Stimulated activated naive CD8-positive, alpha-beta T cell treated with anti-CD3 and anti-CD28 coated beads, Interleukin-15, Interleukin-2, amounts not matched to agents 100 ng/mL and 50 ng/mL, for 24 hours (primary cell): Measurements from ENCODE around the gene COLEC11.
"Not testable (repeated sequence)": the region's sequence is repeated elsewhere in the genome, so short reads cannot be mapped to it uniquely, and the experiment has no call there.

ENCODE experiments used
- H3K27ac Mint-ChIP-seq: one replicate; pipeline ENCODE4 v1.8.0; 2021; ENCODE audit warnings: mild to moderate bottlenecking, mixed read lengths
- H3K27me3 Mint-ChIP-seq: one replicate; pipeline ENCODE4 v1.8.0; 2021; ENCODE audit warnings: mixed read lengths
- H3K36me3 Mint-ChIP-seq: one replicate; pipeline ENCODE4 v1.8.0; 2021; ENCODE audit warnings: low read depth, mixed read lengths
- H3K4me1 Mint-ChIP-seq: one replicate; pipeline ENCODE4 v1.8.0; 2021; ENCODE audit warnings: low read depth, mixed read lengths
- H3K4me3 Mint-ChIP-seq: one replicate; pipeline ENCODE4 v1.8.0; 2021; ENCODE audit warnings: mild to moderate bottlenecking, mixed read lengths
- H3K9me3 Mint-ChIP-seq: one replicate; pipeline ENCODE4 v1.8.0; 2021; ENCODE audit warnings: mixed read lengths

COLEC11 gene

GRCh38 chr2:3576263-3576630 lies 18.7 kb upstream of the COLEC11 start:
- Mint-ChIP-seq H3K4me3 (peak overlapping the region; percentile 98), H3K4me1 (peaks cover 66% of the 10 kb centered on the region), H3K27ac (peak overlapping the region; percentile 98), H3K36me3 (peaks cover 57% of the 10 kb centered on the region)
- H3K27me3 Mint-ChIP-seq, H3K9me3 Mint-ChIP-seq: not testable (repeated sequence)

GRCh38 chr2:3578987-3579386 lies 15.9 kb upstream of the COLEC11 start:
- peak overlapping the region; percentile 98 for H3K4me3 Mint-ChIP-seq
- H3K9me3 Mint-ChIP-seq = no peaks in the 10 kb centered on the region
- H3K4me1 Mint-ChIP-seq = peaks cover 76% of the 10 kb centered on the region
- H3K27ac Mint-ChIP-seq = peak overlapping the region; percentile 84
- peaks cover 82% of the 10 kb centered on the region for H3K36me3 Mint-ChIP-seq
- no peaks in the 10 kb centered on the region for H3K27me3 Mint-ChIP-seq

GRCh38 chr2:3580449-3580848 lies 14.5 kb upstream of the COLEC11 start:
- H3K27me3 Mint-ChIP-seq = no peaks in the 10 kb centered on the region
- H3K36me3 Mint-ChIP-seq = peaks cover 86% of the 10 kb centered on the region
- no peaks in the 10 kb centered on the region for H3K9me3 Mint-ChIP-seq
- peak overlapping the region; percentile 84 for H3K27ac Mint-ChIP-seq
- H3K4me3 Mint-ChIP-seq = no peak overlapping the region
- H3K4me1 Mint-ChIP-seq = peaks cover 67% of the 10 kb centered on the region

- peak overlapping the region; percentile 40 for H3K27ac Mint-ChIP-seq
- H3K4me3 Mint-ChIP-seq = no peak overlapping the region
- H3K36me3 Mint-ChIP-seq = peaks cover 80% of the 10 kb centered on the region
- H3K9me3 Mint-ChIP-seq = no peaks in the 10 kb centered on the region
- no peaks in the 10 kb centered on the region for H3K27me3 Mint-ChIP-seq
- H3K4me1 Mint-ChIP-seq = peaks cover 58% of the 10 kb centered on the region
Measured at GRCh38 chr2:3581367-3582262, 13.3 kb upstream of the COLEC11 start.

GRCh38 chr2:3584076-3584475 lies 10.8 kb upstream of the COLEC11 start:
- H3K4me1 Mint-ChIP-seq = peaks cover 33% of the 10 kb centered on the region
- H3K9me3 Mint-ChIP-seq = no peaks in the 10 kb centered on the region
- H3K4me3 Mint-ChIP-seq = no peak overlapping the region
- H3K27me3 Mint-ChIP-seq = no peaks in the 10 kb centered on the region
- H3K36me3 Mint-ChIP-seq = peaks cover 66% of the 10 kb centered on the region
- no peak overlapping the region for H3K27ac Mint-ChIP-seq

GRCh38 chr2:3584608-3585260 lies 10.2 kb upstream of the COLEC11 start:
- Mint-ChIP-seq H3K4me3 (no peak overlapping the region), H3K9me3 (no peaks in the 10 kb centered on the region), H3K36me3 (peaks cover 66% of the 10 kb centered on the region), H3K4me1 (peaks cover 26% of the 10 kb centered on the region), H3K27ac (no peak overlapping the region), H3K27me3 (no peaks in the 10 kb centered on the region)

GRCh38 chr2:3585261-3586109 lies 9.4 kb upstream of the COLEC11 start:
- peaks cover 60% of the 10 kb centered on the region for H3K36me3 Mint-ChIP-seq
- no peaks in the 10 kb centered on the region for H3K27me3 Mint-ChIP-seq
- H3K9me3 Mint-ChIP-seq = no peaks in the 10 kb centered on the region
- H3K4me3 Mint-ChIP-seq = no peak overlapping the region
- H3K27ac Mint-ChIP-seq = peak overlapping the region; percentile 36
- H3K4me1 Mint-ChIP-seq = peaks cover 19% of the 10 kb centered on the region

GRCh38 chr2:3586220-3586619 lies 8.7 kb upstream of the COLEC11 start:
- Mint-ChIP-seq H3K36me3 (peaks cover 53% of the 10 kb centered on the region), H3K27me3 (no peaks in the 10 kb centered on the region), H3K4me1 (peaks cover 12% of the 10 kb centered on the region), H3K9me3 (no peaks in the 10 kb centered on the region), H3K4me3 (no peak overlapping the region), H3K27ac (no peak overlapping the region)

- H3K27me3 Mint-ChIP-seq = no peaks in the 10 kb centered on the region
- no peaks in the 10 kb centered on the region for H3K9me3 Mint-ChIP-seq
- H3K36me3 Mint-ChIP-seq = peaks cover 45% of the 10 kb centered on the region
- H3K27ac Mint-ChIP-seq = no peak overlapping the region
- H3K4me3 Mint-ChIP-seq = no peak overlapping the region
- peaks cover 5% of the 10 kb centered on the region for H3K4me1 Mint-ChIP-seq
Measured at GRCh38 chr2:3587021-3587420, 7.9 kb upstream of the COLEC11 start.

GRCh38 chr2:3587432-3587831 lies 7.5 kb upstream of the COLEC11 start:
- peaks cover 43% of the 10 kb centered on the region for H3K36me3 Mint-ChIP-seq
- H3K4me1 Mint-ChIP-seq = peaks cover 4% of the 10 kb centered on the region
- H3K4me3 Mint-ChIP-seq = no peak overlapping the region
- no peak overlapping the region for H3K27ac Mint-ChIP-seq
- H3K27me3 Mint-ChIP-seq = no peaks in the 10 kb centered on the region
- H3K9me3 Mint-ChIP-seq = no peaks in the 10 kb centered on the region

GRCh38 chr2:3588084-3588483 lies 6.8 kb upstream of the COLEC11 start:
- H3K4me3 Mint-ChIP-seq = no peak overlapping the region
- no peaks in the 10 kb centered on the region for H3K4me1 Mint-ChIP-seq
- peaks cover 43% of the 10 kb centered on the region for H3K36me3 Mint-ChIP-seq
- no peaks in the 10 kb centered on the region for H3K27me3 Mint-ChIP-seq
- H3K9me3 Mint-ChIP-seq = no peaks in the 10 kb centered on the region
- H3K27ac Mint-ChIP-seq = no peak overlapping the region

- H3K27ac Mint-ChIP-seq = no peak overlapping the region
- H3K36me3 Mint-ChIP-seq = peaks cover 42% of the 10 kb centered on the region
- no peaks in the 10 kb centered on the region for H3K9me3 Mint-ChIP-seq
- no peak overlapping the region for H3K4me3 Mint-ChIP-seq
- no peaks in the 10 kb centered on the region for H3K27me3 Mint-ChIP-seq
- H3K4me1 Mint-ChIP-seq = no peaks in the 10 kb centered on the region
Measured at GRCh38 chr2:3589086-3589485, 5.8 kb upstream of the COLEC11 start.

GRCh38 chr2:3595404-3595803 lies 492 bp downstream of the COLEC11 start:
- Mint-ChIP-seq H3K4me3 (no peak overlapping the region), H3K27ac (no peak overlapping the region), H3K9me3 (no peaks in the 10 kb centered on the region), H3K27me3 (no peaks in the 10 kb centered on the region), H3K36me3 (peaks cover 19% of the 10 kb centered on the region), H3K4me1 (peaks cover 26% of the 10 kb centered on the region)

- Mint-ChIP-seq H3K4me3 (no peak overlapping the region), H3K27ac (no peak overlapping the region), H3K27me3 (no peaks in the 10 kb centered on the region), H3K4me1 (peaks cover 26% of the 10 kb centered on the region), H3K9me3 (no peaks in the 10 kb centered on the region), H3K36me3 (peaks cover 19% of the 10 kb centered on the region)
Measured at GRCh38 chr2:3595985-3596384, 1.1 kb downstream of the COLEC11 start.

GRCh38 chr2:3596901-3597417 lies 2.0 kb downstream of the COLEC11 start:
- no peaks in the 10 kb centered on the region for H3K27me3 Mint-ChIP-seq
- no peak overlapping the region for H3K4me3 Mint-ChIP-seq
- peaks cover 19% of the 10 kb centered on the region for H3K36me3 Mint-ChIP-seq
- H3K27ac Mint-ChIP-seq = no peak overlapping the region
- peaks cover 26% of the 10 kb centered on the region for H3K4me1 Mint-ChIP-seq
- no peaks in the 10 kb centered on the region for H3K9me3 Mint-ChIP-seq
